Hepatocyte (in vitro differentiated cells): ENCODE measurements around the gene PARN. TPM values are rescaled to one million over a fixed set of nuclear protein-coding genes. Genes with fewer than 3 reads are reported as not detected.
A peak's percentile ranks its signal among the peaks of the same experiment; 100 is the strongest.

Source experiments
- DNase-seq: peaks from one replicate; pipeline ENCODE4 v3.0.0-alpha.2; 2016; ENCODE audit warnings: low spot score
- H2AFZ ChIP-seq: fragments of 200-600 bp; sonication (generic); 2 replicates; pipeline ENCODE4 v1.6.0; 2016; ENCODE audit warnings: antibody characterized with exemption, mild to moderate bottlenecking
- H3K27ac ChIP-seq: fragments of 200-600 bp; sonication (generic); 2 replicates; pipeline ENCODE4 v1.5.1; 2016; ENCODE audit warnings: mild to moderate bottlenecking
- H3K27me3 ChIP-seq: fragments of 200-600 bp; sonication (generic); 2 replicates; pipeline ENCODE4 v1.6.1; 2016
- H3K36me3 ChIP-seq: fragments of 200-600 bp; sonication (generic); replicated peaks from 2 replicates; pipeline ENCODE4 v1.5.1; 2016; ENCODE audit warnings: low read depth; ENCODE audit not compliant: insufficient read depth
- H3K4me1 ChIP-seq: fragments of 200-600 bp; sonication (generic); 2 replicates; pipeline ENCODE4 v1.5.1; 2016; ENCODE audit warnings: mild to moderate bottlenecking, moderate library complexity; ENCODE audit not compliant: insufficient read depth
- H3K4me2 ChIP-seq: fragments of 200-600 bp; sonication (generic); 2 replicates; pipeline ENCODE4 v1.6.0; 2016
- H3K4me3 ChIP-seq: fragments of 200-600 bp; sonication (generic); 2 replicates; pipeline ENCODE4 v1.5.1; 2016; ENCODE audit warnings: mild to moderate bottlenecking
- H3K79me2 ChIP-seq: fragments of 200-600 bp; sonication (generic); 2 replicates; pipeline ENCODE4 v1.6.0; 2017; ENCODE audit warnings: mild to moderate bottlenecking
- H3K9me2 ChIP-seq: fragments of 200-600 bp; sonication (generic); replicated peaks from 2 replicates; pipeline ENCODE4 v1.6.0; 2017; ENCODE audit warnings: mild to moderate bottlenecking; ENCODE audit not compliant: insufficient read depth
- H3K9me3 ChIP-seq: fragments of 200-600 bp; sonication (generic); 2 replicates; pipeline ENCODE4 v1.5.1; 2016; ENCODE audit warnings: low read depth, mild to moderate bottlenecking
- H4K20me1 ChIP-seq: fragments of 200-600 bp; sonication (generic); 2 replicates; pipeline ENCODE4 v1.6.0; 2016; ENCODE audit warnings: mild to moderate bottlenecking; ENCODE audit not compliant: insufficient read depth, poor library complexity, severe bottlenecking
- EZH2 ChIP-seq: fragments of 200-600 bp; sonication (generic); IDR thresholded peaks from 2 replicates; pipeline ENCODE4 v1.6.1; 2016; ENCODE audit warnings: antibody characterized with exemption, mild to moderate bottlenecking, borderline replicate concordance
- EZH2phosphoT487 ChIP-seq: fragments of 200-600 bp; sonication (generic); IDR thresholded peaks from one replicate; pipeline ENCODE4 v1.6.1; 2018; ENCODE audit warnings: antibody characterized with exemption, mild to moderate bottlenecking, low read depth, moderate library complexity; ENCODE audit not compliant: unreplicated experiment, severe bottlenecking
- WGBS: methylation state at CpG from one replicate; pipeline ENCODE4 v1.1.6; 2016; ENCODE audit warnings: low lambda C conversion rate; ENCODE audit errors: missing lambda C conversion rate; 5-methylcytosine and 5-hydroxymethylcytosine counted together
- polyA plus RNA-seq: library from polyadenylated mRNA; unstranded; fragments of >200 nt; fragmentation: Nextera tagmentation; extraction: Ambion mirVana; gene quantifications from 2 replicates; pipeline ENCODE4 v1.2.1, GENCODE V29; 2016
- total RNA-seq: library from RNA; depleted of rRNA; stranded (reverse); fragments of >200 nt; gene quantifications from 2 replicates; pipeline ENCODE4 v1.2.3, GENCODE V29; 2014
- TF ChIP-seq, protein P1 (sequence below): fragments of 200-600 bp; sonication (generic); IDR thresholded peaks from 2 replicates; pipeline ENCODE4 v1.5.1; 2016; ENCODE audit warnings: antibody characterized with exemption, mild to moderate bottlenecking; ENCODE audit not compliant: poor library complexity

The PARN gene
- total and polyA plus RNA-seq, 2 experiments from 2014 or later = 23.7 to 35.6 TPM

DNA sequence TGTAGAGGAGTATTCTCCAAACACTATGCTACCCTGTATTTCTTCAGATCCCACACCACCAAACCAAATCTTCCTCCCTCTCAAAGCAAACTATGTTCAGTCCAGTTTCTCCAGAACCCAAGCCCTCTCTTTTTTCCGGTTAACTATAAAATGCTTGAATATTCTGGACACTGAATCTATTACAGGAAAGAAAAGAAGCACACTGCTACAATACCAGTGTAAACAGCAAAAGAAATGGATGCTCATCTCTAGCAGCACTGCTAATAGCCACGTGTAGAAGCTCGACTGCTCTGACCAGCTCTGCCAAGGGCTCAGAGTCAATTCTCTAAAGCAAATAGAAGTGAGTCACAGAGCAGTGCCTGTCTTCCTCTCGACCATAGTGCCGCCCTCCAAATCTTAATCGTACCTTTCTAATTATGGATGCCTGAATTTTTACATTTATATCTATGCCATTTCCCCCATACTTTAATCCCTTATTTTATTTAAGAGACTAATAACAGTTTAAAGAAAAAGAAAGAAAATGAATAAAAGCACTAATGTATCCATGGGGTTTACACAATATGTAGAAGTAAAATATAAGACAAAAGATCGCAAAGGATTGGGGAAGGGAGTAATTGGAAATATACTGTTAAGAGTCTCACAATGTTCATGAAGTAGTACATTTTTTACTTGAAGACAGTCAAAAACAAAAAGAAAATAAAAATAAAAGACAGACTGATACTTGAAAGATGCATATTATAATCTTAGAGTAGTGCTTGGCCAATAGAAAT lies 154.5 kb downstream of the PARN start:
- no peaks in the 10 kb centered on the region for H3K27me3 ChIP-seq
- H3K9me3 ChIP-seq = no peaks in the 10 kb centered on the region
- H3K36me3 ChIP-seq = no peaks in the 10 kb centered on the region
- peaks cover 4% of the 10 kb centered on the region for H3K79me2 ChIP-seq
- H3K9me2 ChIP-seq = no peaks in the 10 kb centered on the region
- no peak overlapping the region for H3K4me2 ChIP-seq
- WGBS = 57% methylated on average over 7 of the region's 7 CpGs
- no peak for TF ChIP-seq EZH2phosphoT487
- no peak for TF ChIP-seq EZH2
- TF ChIP-seq, protein P1, sequence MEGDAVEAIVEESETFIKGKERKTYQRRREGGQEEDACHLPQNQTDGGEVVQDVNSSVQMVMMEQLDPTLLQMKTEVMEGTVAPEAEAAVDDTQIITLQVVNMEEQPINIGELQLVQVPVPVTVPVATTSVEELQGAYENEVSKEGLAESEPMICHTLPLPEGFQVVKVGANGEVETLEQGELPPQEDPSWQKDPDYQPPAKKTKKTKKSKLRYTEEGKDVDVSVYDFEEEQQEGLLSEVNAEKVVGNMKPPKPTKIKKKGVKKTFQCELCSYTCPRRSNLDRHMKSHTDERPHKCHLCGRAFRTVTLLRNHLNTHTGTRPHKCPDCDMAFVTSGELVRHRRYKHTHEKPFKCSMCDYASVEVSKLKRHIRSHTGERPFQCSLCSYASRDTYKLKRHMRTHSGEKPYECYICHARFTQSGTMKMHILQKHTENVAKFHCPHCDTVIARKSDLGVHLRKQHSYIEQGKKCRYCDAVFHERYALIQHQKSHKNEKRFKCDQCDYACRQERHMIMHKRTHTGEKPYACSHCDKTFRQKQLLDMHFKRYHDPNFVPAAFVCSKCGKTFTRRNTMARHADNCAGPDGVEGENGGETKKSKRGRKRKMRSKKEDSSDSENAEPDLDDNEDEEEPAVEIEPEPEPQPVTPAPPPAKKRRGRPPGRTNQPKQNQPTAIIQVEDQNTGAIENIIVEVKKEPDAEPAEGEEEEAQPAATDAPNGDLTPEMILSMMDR = no peak
- H4K20me1 ChIP-seq = no peaks in the 10 kb centered on the region
- no peak overlapping the region for H2AFZ ChIP-seq
- peak; percentile 60 for DNase-seq
- H3K4me1 ChIP-seq = no peaks in the 10 kb centered on the region
- no peak overlapping the region for H3K4me3 ChIP-seq
- H3K27ac ChIP-seq = no peak overlapping the region

GRCh38 chr16:14473488-14473887 lies 156.6 kb downstream of the PARN start:
- Histone ChIP-seq H4K20me1 (no peaks in the 10 kb centered on the region), H3K4me3 (no peak overlapping the region), H3K9me2 (no peaks in the 10 kb centered on the region), H3K9me3 (no peaks in the 10 kb centered on the region), H2AFZ (no peak overlapping the region), H3K4me2 (no peak overlapping the region), H3K36me3 (no peaks in the 10 kb centered on the region), H3K27ac (no peak overlapping the region), H3K79me2 (peaks cover 4% of the 10 kb centered on the region), H3K4me1 (no peaks in the 10 kb centered on the region), H3K27me3 (no peaks in the 10 kb centered on the region)
- no peak for DNase-seq
- WGBS = 89% methylated on average over 5 of the region's 5 CpGs
- TF ChIP-seq EZH2phosphoT487 (no peak), EZH2 (no peak)
- TF ChIP-seq, protein P1 = no peak

DNA sequence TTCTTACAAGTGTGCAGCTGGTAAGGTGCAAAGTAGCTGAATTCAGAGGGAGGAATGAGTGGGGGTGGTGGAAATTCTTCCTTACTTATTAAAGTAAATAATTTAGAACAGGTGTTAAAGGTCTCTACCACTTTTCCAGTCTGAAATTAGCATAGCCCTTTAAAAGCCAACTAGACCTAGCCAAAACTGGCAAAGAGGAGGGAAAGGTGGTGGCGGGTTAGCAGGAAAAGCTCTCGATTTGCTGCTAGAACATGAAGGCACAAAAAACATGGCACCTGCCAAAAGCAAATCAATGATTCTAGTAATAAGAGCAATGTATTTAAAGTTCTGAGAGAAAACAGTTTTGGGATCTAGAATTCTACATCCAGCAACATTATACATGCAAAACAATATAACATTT lies 157.7 kb downstream of the PARN start:
- Histone ChIP-seq H3K4me3 (no peak overlapping the region), H3K4me2 (no peak overlapping the region), H3K36me3 (no peaks in the 10 kb centered on the region), H3K79me2 (no peaks in the 10 kb centered on the region), H3K27ac (no peak overlapping the region), H4K20me1 (no peaks in the 10 kb centered on the region), H2AFZ (no peak overlapping the region), H3K27me3 (no peaks in the 10 kb centered on the region), H3K9me3 (no peaks in the 10 kb centered on the region), H3K9me2 (no peaks in the 10 kb centered on the region), H3K4me1 (no peaks in the 10 kb centered on the region)
- no peak for DNase-seq
- 100% methylated on average over 2 of the region's 2 CpGs for WGBS
- no peak for TF ChIP-seq EZH2
- no peak for TF ChIP-seq EZH2phosphoT487
- TF ChIP-seq, protein P1 = no peak

DNA sequence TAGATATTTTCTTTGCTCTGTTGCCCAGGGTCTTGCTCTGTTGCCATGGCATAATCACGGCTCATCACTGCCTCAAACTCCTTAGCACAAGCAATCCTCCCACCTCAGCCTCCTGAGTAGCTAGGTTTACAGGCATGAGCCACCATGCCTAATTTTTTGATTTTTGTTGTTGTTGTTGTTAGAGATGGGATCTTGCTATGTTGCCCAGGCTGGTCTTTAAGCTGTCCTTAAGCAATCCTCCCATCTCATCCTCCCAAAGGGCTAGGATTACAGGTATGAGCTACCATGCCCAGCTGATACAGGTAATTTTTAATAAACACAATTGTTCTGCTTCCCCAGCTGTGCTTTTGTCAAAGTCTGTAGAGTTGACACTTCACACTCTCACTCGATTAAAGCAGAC lies 159.3 kb downstream of the PARN start:
- TF ChIP-seq EZH2phosphoT487 (no peak), EZH2 (no peak)
- TF ChIP-seq, protein P1 = no peak
- Histone ChIP-seq H2AFZ (no peak overlapping the region), H4K20me1 (no peaks in the 10 kb centered on the region), H3K4me2 (no peak overlapping the region), H3K27ac (no peak overlapping the region), H3K79me2 (no peaks in the 10 kb centered on the region), H3K4me1 (no peaks in the 10 kb centered on the region), H3K36me3 (no peaks in the 10 kb centered on the region), H3K9me3 (no peaks in the 10 kb centered on the region), H3K27me3 (no peaks in the 10 kb centered on the region), H3K9me2 (no peaks in the 10 kb centered on the region), H3K4me3 (no peak overlapping the region)
- DNase-seq = no peak
- 94% methylated on average over 2 of the region's 2 CpGs for WGBS
